Cardiac muscle cell (in vitro differentiated cells and primary cell): ENCODE data around the gene CAPRIN1. TPM values are rescaled to one million over a fixed set of nuclear protein-coding genes. Genes with fewer than 3 reads are reported as not detected.

Experiments used
- DNase-seq, 2 donors: peaks; one replicate each; pipeline versions ENCODE4 v3.0.0 to v3.0.0-alpha.2; 2010 to 2017; ENCODE audit warnings: low read depth in 1 of 2, low spot score in 1 of 2
- H3K27ac ChIP-seq: fragments of 200-600 bp; sonication (generic); 2 replicates; pipeline ENCODE4 v1.5.1; 2016
- H3K27me3 ChIP-seq: fragments of 200-600 bp; sonication (generic); 2 replicates; pipeline ENCODE4 v1.6.0; 2016; ENCODE audit warnings: control low read depth
- H3K36me3 ChIP-seq: fragments of 200-600 bp; sonication (generic); 2 replicates; pipeline ENCODE4 v1.5.1; 2016; ENCODE audit warnings: control low read depth
- H3K4me1 ChIP-seq: fragments of 200-600 bp; sonication (generic); 2 replicates; pipeline ENCODE4 v1.8.1; 2017; ENCODE audit warnings: low read depth, mild to moderate bottlenecking, mixed run types
- H3K4me3 ChIP-seq: fragments of 200-600 bp; sonication (generic); 2 replicates; pipeline ENCODE4 v1.5.1; 2016; ENCODE audit warnings: mild to moderate bottlenecking
- H3K9me3 ChIP-seq: fragments of 200-600 bp; sonication (generic); 2 replicates; pipeline ENCODE4 v1.5.1; 2017; ENCODE audit warnings: low read depth, mild to moderate bottlenecking, control low read depth
- polyA plus RNA-seq: library from polyadenylated mRNA; unstranded; fragments of >200 nt; fragmentation: Nextera tagmentation; extraction: Ambion mirVana; gene quantifications from 2 replicates; pipeline ENCODE4 v1.2.1, GENCODE V29; 2016
- total RNA-seq: library from RNA; depleted of rRNA; stranded (reverse); fragments of >200 nt; gene quantifications from 2 replicates; pipeline ENCODE4 v1.2.3, GENCODE V29; 2016
- TF ChIP-seq, protein P1 (sequence below): IDR thresholded peaks from 2 replicates; pipeline ENCODE4 v1.5.1; 2012; ENCODE audit warnings: low read depth, mild to moderate bottlenecking, low read length

Gene CAPRIN1
- total and polyA plus RNA-seq, 2 experiments from 2014 or later = 120 to 249 TPM

DNA sequence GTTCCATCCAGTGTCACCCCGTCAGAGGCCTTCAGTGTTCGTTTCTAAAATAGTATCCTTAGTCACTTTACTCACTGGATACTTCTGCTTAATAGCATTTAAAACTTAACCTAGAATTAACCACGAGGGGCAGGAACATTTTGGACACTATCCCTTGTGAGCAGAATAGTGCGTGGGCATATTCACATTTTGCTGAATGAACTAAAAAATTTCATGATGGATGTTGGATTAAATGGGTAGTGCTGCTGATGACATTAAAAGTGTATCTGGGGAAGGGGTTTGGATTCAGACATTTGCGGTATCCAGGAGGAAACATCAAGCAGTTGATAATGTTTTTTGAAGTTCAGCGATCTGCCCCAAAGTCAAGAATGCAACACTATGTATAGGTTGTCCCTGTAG is 53.1 kb downstream of the CAPRIN1 start:
- no peak for DNase-seq
- Histone ChIP-seq H3K9me3 (no peaks in the 10 kb centered on the region), H3K27ac (peak overlapping the region; percentile 90), H3K27me3 (no peaks in the 10 kb centered on the region), H3K36me3 (peaks cover 17% of the 10 kb centered on the region), H3K4me3 (peak overlapping the region; percentile 77), H3K4me1 (no peaks in the 10 kb centered on the region)
- TF ChIP-seq, protein P1, sequence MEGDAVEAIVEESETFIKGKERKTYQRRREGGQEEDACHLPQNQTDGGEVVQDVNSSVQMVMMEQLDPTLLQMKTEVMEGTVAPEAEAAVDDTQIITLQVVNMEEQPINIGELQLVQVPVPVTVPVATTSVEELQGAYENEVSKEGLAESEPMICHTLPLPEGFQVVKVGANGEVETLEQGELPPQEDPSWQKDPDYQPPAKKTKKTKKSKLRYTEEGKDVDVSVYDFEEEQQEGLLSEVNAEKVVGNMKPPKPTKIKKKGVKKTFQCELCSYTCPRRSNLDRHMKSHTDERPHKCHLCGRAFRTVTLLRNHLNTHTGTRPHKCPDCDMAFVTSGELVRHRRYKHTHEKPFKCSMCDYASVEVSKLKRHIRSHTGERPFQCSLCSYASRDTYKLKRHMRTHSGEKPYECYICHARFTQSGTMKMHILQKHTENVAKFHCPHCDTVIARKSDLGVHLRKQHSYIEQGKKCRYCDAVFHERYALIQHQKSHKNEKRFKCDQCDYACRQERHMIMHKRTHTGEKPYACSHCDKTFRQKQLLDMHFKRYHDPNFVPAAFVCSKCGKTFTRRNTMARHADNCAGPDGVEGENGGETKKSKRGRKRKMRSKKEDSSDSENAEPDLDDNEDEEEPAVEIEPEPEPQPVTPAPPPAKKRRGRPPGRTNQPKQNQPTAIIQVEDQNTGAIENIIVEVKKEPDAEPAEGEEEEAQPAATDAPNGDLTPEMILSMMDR = no peak

DNA sequence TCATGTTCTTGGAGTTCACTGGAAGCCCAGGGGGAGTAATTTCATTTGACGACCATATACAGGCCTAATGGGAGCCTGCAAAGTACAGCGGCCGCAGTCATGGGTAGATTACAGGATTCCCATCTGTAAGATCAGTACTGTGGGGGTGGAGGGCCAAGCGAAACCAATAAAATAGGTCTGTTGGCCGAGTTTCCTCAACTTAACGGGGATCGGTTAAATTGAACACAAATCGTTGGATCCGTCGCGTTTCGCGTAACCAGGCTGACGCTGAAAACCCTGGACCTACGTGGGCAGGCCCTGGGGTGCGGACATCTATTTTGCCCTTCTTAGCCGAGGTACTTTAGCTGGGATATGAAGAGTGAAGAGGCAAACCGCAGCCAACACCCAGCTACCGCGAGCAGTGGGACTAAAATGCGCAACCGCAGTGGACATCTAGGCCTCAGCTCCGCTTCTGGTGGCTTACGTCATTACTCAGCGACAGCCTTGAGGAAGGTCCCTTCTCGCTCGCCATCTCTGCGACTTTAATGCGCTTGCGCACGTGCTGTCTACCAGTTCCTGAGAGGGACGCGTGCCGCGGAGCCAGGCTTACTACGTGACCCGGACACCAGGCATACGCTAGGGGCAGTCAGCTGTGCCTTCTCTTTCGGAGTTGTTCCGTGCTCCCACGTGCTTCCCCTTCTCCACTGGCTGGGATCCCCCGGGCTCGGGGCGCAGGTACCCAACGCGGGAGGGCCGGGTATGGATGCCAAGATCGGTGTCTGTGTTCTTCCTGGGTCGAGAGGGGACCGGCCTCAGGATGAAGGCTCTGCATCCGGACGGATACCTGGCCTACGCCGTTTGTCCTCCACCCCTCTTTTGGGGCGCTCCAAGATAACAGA is 53.8 kb downstream of the CAPRIN1 start, which contains the start of gene NAT10:
Gene NAT10, plus strand, starts transcription at position 551 of the 878 bp plus-strand sequence. CDS start 2,597 bp downstream, outside the sequence.
- Histone ChIP-seq H3K27ac (peak within 1 kb of the TSS; percentile 90), H3K4me3 (peak within 1 kb of the TSS; percentile 77), H3K9me3 (no peaks in the 10 kb centered on the region), H3K27me3 (no peaks in the 10 kb centered on the region), H3K4me1 (no peaks in the 10 kb centered on the region), H3K36me3 (peaks cover 10% of the 10 kb centered on the region)
- TF ChIP-seq, protein P1 = peak; percentile 16
- peak; percentile 99 for DNase-seq

DNA sequence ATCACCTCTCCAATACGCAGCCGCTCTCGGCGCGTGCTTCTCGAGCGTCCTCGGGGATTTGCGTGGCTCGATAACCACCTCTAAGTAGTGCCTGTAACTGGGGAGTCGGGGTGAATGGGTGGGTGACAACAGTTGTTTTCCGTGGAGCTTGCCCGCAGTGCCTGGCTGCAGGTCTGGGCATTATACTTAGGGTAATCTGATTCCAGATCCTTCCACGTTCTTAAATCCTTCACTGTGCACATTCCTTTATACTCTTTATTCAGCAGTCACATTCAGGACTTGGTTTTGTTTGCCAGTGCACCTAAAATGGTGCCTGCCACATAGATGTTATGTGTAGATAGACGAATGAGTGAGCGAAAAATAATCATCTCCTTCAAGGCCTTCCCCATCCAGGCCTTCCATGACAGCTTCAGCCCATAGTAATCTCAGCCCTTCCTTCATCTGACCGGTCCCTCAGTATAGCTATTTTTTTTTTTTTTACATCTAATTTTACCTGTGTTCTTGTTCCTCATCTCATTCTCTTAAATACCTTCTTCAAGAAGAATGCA is 54.5 kb downstream of the CAPRIN1 start:
- TF ChIP-seq, protein P1 = no peak
- DNase-seq = no peak
- H3K36me3 ChIP-seq = peaks cover 5% of the 10 kb centered on the region

DNA sequence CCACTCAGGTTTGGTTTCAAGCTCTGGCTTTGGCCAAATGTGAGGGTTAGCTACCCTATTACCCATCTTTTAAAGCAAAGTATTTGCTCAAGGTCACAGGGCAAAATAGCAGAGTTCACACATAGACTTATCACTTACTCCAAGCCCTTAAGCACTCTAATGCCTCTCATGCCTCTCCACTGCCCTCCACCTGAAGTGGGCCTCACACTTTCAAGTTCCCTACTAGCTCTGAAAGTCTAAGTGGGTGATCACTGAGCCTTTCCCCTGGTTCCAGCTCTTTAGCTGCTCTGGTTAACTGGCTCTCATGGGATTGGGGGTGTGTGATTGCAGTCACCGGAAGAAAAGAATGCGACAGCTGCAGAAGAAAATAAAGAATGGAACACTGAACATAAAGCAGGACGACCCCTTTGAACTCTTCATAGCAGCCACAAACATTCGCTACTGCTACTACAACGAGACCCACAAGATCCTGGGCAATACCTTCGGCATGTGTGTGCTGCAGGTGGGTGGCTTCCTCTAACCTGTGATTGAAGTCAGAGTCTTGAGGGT is 60.3 kb downstream of the CAPRIN1 start:
- peaks cover 42% of the 10 kb centered on the region for H3K36me3 ChIP-seq
- H3K27ac ChIP-seq = peak overlapping the region; percentile 45
- no peak overlapping the region for H3K4me3 ChIP-seq
- no peaks in the 10 kb centered on the region for H3K9me3 ChIP-seq
- peak in 1 of 2 donors; percentile 84 for DNase-seq
- peaks cover 12% of the 10 kb centered on the region for H3K4me1 ChIP-seq
- TF ChIP-seq, protein P1 = no peak
- H3K27me3 ChIP-seq = no peaks in the 10 kb centered on the region

More for the DNA sequence above, 54.5 kb downstream of the CAPRIN1 start:
- Histone ChIP-seq H3K9me3 (no peaks in the 10 kb centered on the region), H3K4me3 (peak overlapping the region; percentile 77), H3K27ac (peak overlapping the region; percentile 90), H3K4me1 (no peaks in the 10 kb centered on the region), H3K27me3 (no peaks in the 10 kb centered on the region)

DNA sequence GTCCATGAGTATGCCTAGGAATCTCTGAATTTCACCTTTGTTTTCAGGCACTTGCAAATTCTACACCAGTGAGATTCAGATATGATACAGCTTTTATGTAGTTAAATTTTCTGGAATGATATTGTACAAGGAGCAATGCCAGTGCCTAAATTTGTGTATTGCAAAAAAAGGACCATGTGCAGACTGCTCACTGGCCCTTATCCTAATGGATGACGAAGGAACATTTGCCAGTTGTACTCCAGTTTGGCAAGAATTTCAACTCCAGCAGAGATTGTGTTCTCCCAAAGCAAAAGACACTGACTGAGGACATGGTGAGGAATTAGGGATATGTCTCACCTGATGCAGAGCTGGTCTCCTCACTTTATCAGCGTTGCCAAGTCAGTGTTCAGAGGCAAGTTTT is 62.5 kb downstream of the CAPRIN1 start:
- Histone ChIP-seq H3K27me3 (no peaks in the 10 kb centered on the region), H3K4me3 (no peak overlapping the region), H3K9me3 (no peaks in the 10 kb centered on the region), H3K36me3 (peaks cover 64% of the 10 kb centered on the region), H3K27ac (no peak overlapping the region), H3K4me1 (peaks cover 12% of the 10 kb centered on the region)
- TF ChIP-seq, protein P1 = no peak
- no peak for DNase-seq
